Right lobe of liver (tissue), 4 donors: ENCODE results near the gene MAPKAPK3.

Experiments used
- CTCF ChIP-seq, 4 donors: fragments of 200-600 bp in 3 of 4; fragments of 450-650 bp in 1 of 4; IDR thresholded peaks; one replicate each; pipeline versions ENCODE4 v1.5.1 to v1.8.0; 2016 to 2022; ENCODE audit warnings: antibody characterized with exemption in 4 of 4, mild to moderate bottlenecking in 2 of 4
- POLR2A ChIP-seq: fragments of 450-650 bp; IDR thresholded peaks from one replicate; pipeline ENCODE4 v1.6.1; 2017; ENCODE audit warnings: antibody characterized with exemption, mild to moderate bottlenecking
- donor health status: DM: no; HTN: no; CAD: no.
- donor health status: DM: no; HTN: no; CAD: no.
- donor health status: DM: no; HTN: yes; CAD: no.

- TF ChIP-seq CTCF (IDR thresholded peaks at IDR 0.05) (no peak), POLR2A (no peak)
These were observed 10.6 kb downstream of the MAPKAPK3 start for GRCh38 chr3:50627407-50628051.
